Astrocyte (in vitro differentiated cells and primary cell): ENCODE measurements around the gene ANKRD11. TPM values are rescaled to one million over a fixed set of nuclear protein-coding genes. Genes with fewer than 3 reads are reported as not detected.

Experiments
- DNase-seq: peaks from one replicate; pipeline ENCODE4 v3.0.0-alpha.2; 2010; ENCODE audit warnings: low read depth
- FAIRE-seq: peaks from 2 replicates; lab custom pipeline; 2011; peaks lifted over from hg19 to GRCh38; lab: Jason Lieb, UNC
- H2AFZ ChIP-seq: 2 replicates; pipeline ENCODE4 v1.6.0; 2012; ENCODE audit warnings: low read depth, low read length, inconsistent platforms
- H3K27ac ChIP-seq: 2 replicates; pipeline ENCODE4 v1.5.1; 2011; ENCODE audit warnings: low read depth, low read length, inconsistent platforms
- H3K27me3 ChIP-seq: 2 replicates; pipeline ENCODE4 v1.6.0; 2011; ENCODE audit warnings: low read length, inconsistent platforms; ENCODE audit not compliant: insufficient read depth
- H3K36me3 ChIP-seq: 2 replicates; pipeline ENCODE4 v1.5.1; 2011; ENCODE audit warnings: low read length, inconsistent platforms; ENCODE audit not compliant: insufficient read depth
- H3K4me1 ChIP-seq: 2 replicates; pipeline ENCODE4 v1.5.1; 2011; ENCODE audit warnings: low read length, inconsistent platforms; ENCODE audit not compliant: insufficient read depth
- H3K4me2 ChIP-seq: 2 replicates; pipeline ENCODE4 v1.6.0; 2012; ENCODE audit warnings: low read length, inconsistent platforms
- H3K4me3 ChIP-seq: 2 replicates; pipeline ENCODE4 v1.5.1; 2011; ENCODE audit warnings: low read depth, mild to moderate bottlenecking, low read length, inconsistent platforms; ENCODE audit not compliant: insufficient read depth
- H3K79me2 ChIP-seq: 2 replicates; pipeline ENCODE4 v1.6.0; 2012; ENCODE audit warnings: mild to moderate bottlenecking, low read length, inconsistent platforms; ENCODE audit not compliant: insufficient read depth
- H3K9ac ChIP-seq: 2 replicates; pipeline ENCODE4 v1.6.0; 2012; ENCODE audit warnings: mild to moderate bottlenecking, low read length, inconsistent platforms
- H3K9me3 ChIP-seq: 2 replicates; pipeline ENCODE4 v1.5.1; 2012; ENCODE audit warnings: low read depth, mild to moderate bottlenecking, low read length, inconsistent platforms; ENCODE audit not compliant: insufficient read depth
- H4K20me1 ChIP-seq: 2 replicates; pipeline ENCODE4 v1.6.0; 2012; ENCODE audit warnings: low read length, inconsistent platforms; ENCODE audit not compliant: insufficient read depth
- H3K27ac Mint-ChIP-seq: one replicate; pipeline ENCODE4 v1.8.0; 2021; ENCODE audit warnings: mild to moderate bottlenecking, mixed read lengths; ENCODE audit not compliant: unreplicated experiment
- H3K27me3 Mint-ChIP-seq: one replicate; pipeline ENCODE4 v1.8.0; 2021; ENCODE audit warnings: low read depth, mixed read lengths; ENCODE audit not compliant: unreplicated experiment
- H3K36me3 Mint-ChIP-seq: one replicate; pipeline ENCODE4 v1.8.0; 2021; ENCODE audit warnings: low read depth, mixed read lengths; ENCODE audit not compliant: unreplicated experiment
- H3K4me1 Mint-ChIP-seq: one replicate; pipeline ENCODE4 v1.8.0; 2021; ENCODE audit warnings: low read depth, mixed read lengths; ENCODE audit not compliant: unreplicated experiment
- H3K4me3 Mint-ChIP-seq: one replicate; pipeline ENCODE4 v1.8.0; 2021; ENCODE audit warnings: mild to moderate bottlenecking, moderate library complexity, mixed read lengths; ENCODE audit not compliant: unreplicated experiment
- H3K9me3 Mint-ChIP-seq: one replicate; pipeline ENCODE4 v1.8.0; 2021; ENCODE audit warnings: mild to moderate bottlenecking, mixed read lengths; ENCODE audit not compliant: unreplicated experiment
- EZH2 ChIP-seq: IDR thresholded peaks from 2 replicates; pipeline ENCODE4 v1.6.1; 2012; ENCODE audit warnings: mild to moderate bottlenecking, low read length, inconsistent platforms; ENCODE audit not compliant: insufficient read depth
- total RNA-seq: library from RNA; stranded (reverse); gene quantifications from 2 replicates; pipeline ENCODE4 v1.2.1, GENCODE V29; 2021
- TF ChIP-seq, protein P1 (sequence below): IDR thresholded peaks from 2 replicates; pipeline ENCODE4 v1.5.1; 2011; ENCODE audit warnings: low read depth, mild to moderate bottlenecking, inconsistent platforms, low read length, moderate library complexity; ENCODE audit not compliant: insufficient read depth

Gene ANKRD11
- total RNA-seq, 1 donor from 2014 or later: 213 TPM

DNA sequence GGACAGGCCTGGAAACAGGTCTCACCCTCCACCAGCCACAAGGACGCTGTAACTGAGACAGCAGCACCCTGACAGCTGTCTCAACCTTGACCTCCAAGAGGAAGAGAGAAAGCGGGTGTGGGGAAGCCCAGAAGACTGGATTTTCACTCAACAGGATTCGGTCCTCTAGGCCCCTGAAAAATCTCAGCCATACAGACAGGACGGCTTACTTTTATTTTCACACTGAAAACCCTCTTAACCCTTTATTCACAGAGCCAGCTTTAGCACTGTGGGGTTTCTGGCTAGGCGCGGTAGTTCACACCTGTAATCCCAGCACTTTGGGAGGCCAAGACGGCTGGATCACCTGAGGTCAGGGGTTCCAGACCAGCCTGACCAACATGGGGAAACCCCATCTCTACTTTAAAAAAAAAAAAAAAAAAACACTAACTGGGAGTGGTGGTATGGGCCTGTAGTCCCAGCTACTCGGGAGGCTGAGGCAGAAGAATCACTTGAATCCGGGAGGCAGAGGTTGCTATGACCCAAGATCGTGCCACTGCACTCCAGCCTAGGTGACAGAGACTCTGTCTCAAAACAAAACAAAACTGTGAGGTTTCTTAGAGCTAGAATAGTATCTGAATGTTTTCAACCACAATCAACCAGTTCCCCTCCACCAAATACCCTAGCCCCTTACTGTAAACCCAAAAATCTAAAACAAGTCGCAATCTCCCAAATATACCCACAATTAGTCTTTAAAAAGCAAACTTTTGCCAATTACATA lies 5.3 kb downstream of the ANKRD11 start:
- Mint-ChIP-seq H3K9me3 (no peaks in the 10 kb centered on the region), H3K4me1 (peaks cover 65% of the 10 kb centered on the region), H3K27me3 (no peaks in the 10 kb centered on the region), H3K36me3 (peaks cover 18% of the 10 kb centered on the region), H3K27ac (peak overlapping the region; percentile 64), H3K4me3 (peak overlapping the region; percentile 77)
- no peaks in the 10 kb centered on the region for H3K27me3 ChIP-seq
- peak overlapping the region; percentile 33 for H3K4me2 ChIP-seq
- TF ChIP-seq, protein P1, sequence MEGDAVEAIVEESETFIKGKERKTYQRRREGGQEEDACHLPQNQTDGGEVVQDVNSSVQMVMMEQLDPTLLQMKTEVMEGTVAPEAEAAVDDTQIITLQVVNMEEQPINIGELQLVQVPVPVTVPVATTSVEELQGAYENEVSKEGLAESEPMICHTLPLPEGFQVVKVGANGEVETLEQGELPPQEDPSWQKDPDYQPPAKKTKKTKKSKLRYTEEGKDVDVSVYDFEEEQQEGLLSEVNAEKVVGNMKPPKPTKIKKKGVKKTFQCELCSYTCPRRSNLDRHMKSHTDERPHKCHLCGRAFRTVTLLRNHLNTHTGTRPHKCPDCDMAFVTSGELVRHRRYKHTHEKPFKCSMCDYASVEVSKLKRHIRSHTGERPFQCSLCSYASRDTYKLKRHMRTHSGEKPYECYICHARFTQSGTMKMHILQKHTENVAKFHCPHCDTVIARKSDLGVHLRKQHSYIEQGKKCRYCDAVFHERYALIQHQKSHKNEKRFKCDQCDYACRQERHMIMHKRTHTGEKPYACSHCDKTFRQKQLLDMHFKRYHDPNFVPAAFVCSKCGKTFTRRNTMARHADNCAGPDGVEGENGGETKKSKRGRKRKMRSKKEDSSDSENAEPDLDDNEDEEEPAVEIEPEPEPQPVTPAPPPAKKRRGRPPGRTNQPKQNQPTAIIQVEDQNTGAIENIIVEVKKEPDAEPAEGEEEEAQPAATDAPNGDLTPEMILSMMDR: no peak
- no peak for TF ChIP-seq EZH2
- H3K27ac ChIP-seq: no peak overlapping the region
- FAIRE-seq (no peak), DNase-seq (no peak)
- peak overlapping the region; percentile 14 for H3K9ac ChIP-seq
- H3K79me2 ChIP-seq: peaks cover 93% of the 10 kb centered on the region
- peaks cover 90% of the 10 kb centered on the region for H4K20me1 ChIP-seq
- H3K36me3 ChIP-seq: no peaks in the 10 kb centered on the region
- no peak overlapping the region for H2AFZ ChIP-seq
- H3K4me1 ChIP-seq: peaks cover 33% of the 10 kb centered on the region
- no peak overlapping the region for H3K4me3 ChIP-seq
- no peaks in the 10 kb centered on the region for H3K9me3 ChIP-seq

DNA sequence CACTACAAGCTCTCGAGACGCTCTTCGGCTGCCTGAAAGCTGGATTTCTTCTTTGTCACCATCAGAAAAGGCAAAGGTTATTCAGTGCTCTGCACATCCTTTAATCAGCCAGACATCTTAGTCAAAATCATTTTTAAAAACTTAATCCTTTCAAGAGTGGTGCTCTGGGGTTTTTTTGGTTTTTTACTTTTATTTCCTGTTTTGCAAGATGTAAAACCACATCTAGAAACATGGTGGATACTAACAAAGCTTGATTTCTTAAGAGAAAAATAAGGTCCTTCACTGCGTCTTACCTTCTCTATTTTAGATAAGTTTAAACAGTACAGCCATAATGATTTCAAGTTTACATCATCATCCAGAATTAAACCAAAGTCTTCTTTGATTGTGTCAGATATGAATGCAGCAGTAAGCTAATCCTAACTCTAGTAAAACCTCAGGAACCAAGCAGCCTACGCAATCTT lies 6.3 kb downstream of the ANKRD11 start:
- Mint-ChIP-seq H3K9me3 (no peaks in the 10 kb centered on the region), H3K4me3 (peak overlapping the region; percentile 31), H3K4me1 (peaks cover 69% of the 10 kb centered on the region), H3K36me3 (peaks cover 19% of the 10 kb centered on the region), H3K27me3 (no peaks in the 10 kb centered on the region), H3K27ac (peak overlapping the region; percentile 22)
- no peak for TF ChIP-seq EZH2
- TF ChIP-seq, protein P1: no peak
- Histone ChIP-seq H3K4me3 (no peak overlapping the region), H3K79me2 (peaks cover 100% of the 10 kb centered on the region), H2AFZ (no peak overlapping the region), H3K4me2 (no peak overlapping the region), H3K27me3 (no peaks in the 10 kb centered on the region), H3K27ac (no peak overlapping the region), H3K9me3 (no peaks in the 10 kb centered on the region), H3K36me3 (no peaks in the 10 kb centered on the region), H3K9ac (no peak overlapping the region), H4K20me1 (peaks cover 97% of the 10 kb centered on the region), H3K4me1 (peaks cover 35% of the 10 kb centered on the region)
- FAIRE-seq: no peak
- DNase-seq: no peak

DNA sequence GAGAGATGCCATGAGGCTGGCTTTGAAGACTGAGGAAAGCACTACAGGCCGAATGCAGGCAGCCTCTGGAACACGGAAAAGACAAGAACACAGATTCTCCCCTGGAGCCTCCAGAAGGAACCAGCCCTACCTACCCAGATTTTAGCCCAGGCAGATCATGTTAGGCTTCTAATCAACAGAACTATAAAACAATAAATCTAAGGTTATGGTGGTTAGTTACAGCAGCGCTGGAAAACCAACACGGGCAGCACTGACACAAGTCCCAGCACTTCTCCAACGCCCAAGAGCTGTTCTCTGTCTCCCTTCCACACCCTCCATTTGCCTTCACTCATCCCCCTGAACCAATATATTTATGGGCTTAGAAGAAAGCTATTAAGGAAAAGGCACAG lies 7.5 kb downstream of the ANKRD11 start:
- Mint-ChIP-seq H3K27me3 (no peaks in the 10 kb centered on the region), H3K4me1 (peaks cover 78% of the 10 kb centered on the region), H3K27ac (peak overlapping the region; percentile 77), H3K9me3 (no peaks in the 10 kb centered on the region), H3K36me3 (peaks cover 19% of the 10 kb centered on the region), H3K4me3 (peak overlapping the region; percentile 3)
- TF ChIP-seq, protein P1: no peak
- no peak for TF ChIP-seq EZH2
- H3K4me1 ChIP-seq: peaks cover 37% of the 10 kb centered on the region
- DNase-seq (no peak), FAIRE-seq (no peak)
- no peaks in the 10 kb centered on the region for H3K36me3 ChIP-seq
- H3K9ac ChIP-seq: no peak overlapping the region
- no peaks in the 10 kb centered on the region for H3K27me3 ChIP-seq
- peak overlapping the region; percentile 45 for H3K4me2 ChIP-seq
- no peaks in the 10 kb centered on the region for H3K9me3 ChIP-seq
- peaks cover 100% of the 10 kb centered on the region for H3K79me2 ChIP-seq
- H3K27ac ChIP-seq: no peak overlapping the region
- no peak overlapping the region for H3K4me3 ChIP-seq
- H2AFZ ChIP-seq: no peak overlapping the region
- H4K20me1 ChIP-seq: peaks cover 97% of the 10 kb centered on the region
